Keratinocyte (primary cell): ENCODE data around the gene KRT5.

Experiments used
- CTCF ChIP-seq, 3 experiments: IDR thresholded peaks in 1 of 3; conservative IDR thresholded peaks in 1 of 3; optimal IDR thresholded peaks in 1 of 3; 2 replicates in 2 of 3; 3 replicates in 1 of 3; pipeline versions ENCODE3 to v1.5.1; 2011; ENCODE audit warnings: low read length in 3 of 3, mild to moderate bottlenecking in 3 of 3, moderate library complexity in 2 of 3, control low read depth in 1 of 3, inconsistent platforms in 1 of 3; ENCODE audit not compliant: insufficient read depth in 2 of 3; ENCODE audit errors: extremely low read depth in 1 of 3
- EZH2 ChIP-seq: IDR thresholded peaks from one replicate; pipeline ENCODE4 v1.6.1; 2012; ENCODE audit warnings: inconsistent platforms, mild to moderate bottlenecking, low read length, moderate library complexity

- TF ChIP-seq EZH2 (no peak), CTCF (optimal IDR thresholded peaks at IDR 0.05 in 1 of 3, IDR thresholded peaks at IDR 0.05 in 1 of 3, conservative IDR thresholded peaks at IDR 0.05 in 1 of 3; ENCODE audit: extremely low read depth in 1 of 3, insufficient read depth in 2 of 3, low read length in 3 of 3) (no peak)
Measured at GRCh38 chr12:52568111-52568510, 47.9 kb upstream of the KRT5 start.
